ENCODE results near the gene GRIK3.

DNA sequence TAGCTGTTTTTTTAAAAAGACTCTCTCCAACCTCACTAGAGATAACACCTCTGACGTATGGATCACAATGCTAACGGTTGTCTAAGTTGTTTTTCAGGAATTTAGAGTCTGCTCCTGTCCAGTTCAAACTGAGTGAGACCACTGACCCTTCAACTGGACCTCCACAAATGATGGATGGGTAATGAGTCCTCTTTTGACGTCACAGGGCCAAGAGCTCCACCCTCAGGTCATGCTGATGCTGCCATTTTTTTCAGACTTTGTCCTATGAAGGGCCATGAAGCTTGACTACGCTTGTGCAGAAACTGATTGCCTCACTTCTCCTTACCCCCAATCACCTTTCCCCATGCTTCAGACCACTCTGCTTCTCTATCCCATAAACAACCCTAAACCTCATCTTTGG, 16.6 kb downstream of the GRIK3 start:
- no peak for TF ChIP-seq POLR2A (IDR thresholded peaks at IDR 0.05)
- no peak for TF ChIP-seq CTCF (IDR thresholded peaks at IDR 0.05)
- TF ChIP-seq POLR2AphosphoS5 (IDR thresholded peaks at IDR 0.05), result no peak
